Smooth muscle cell (in vitro differentiated cells): ENCODE measurements around the gene PRDX5. TPM values are rescaled to one million over a fixed set of nuclear protein-coding genes. Genes with fewer than 3 reads are reported as not detected.

Experiments
- DNase-seq: peaks from one replicate; lab custom pipeline; 2025; ENCODE audit not compliant: unreplicated experiment; lab: John Stamatoyannopoulos, UW
- H2AFZ ChIP-seq: fragments of 200-600 bp; sonication (generic); 2 replicates; pipeline ENCODE4 v1.6.0; 2016; ENCODE audit warnings: antibody characterized with exemption, low read depth, mild to moderate bottlenecking
- H3F3A ChIP-seq: fragments of 200-600 bp; sonication (generic); 2 replicates; pipeline ENCODE4 v1.6.0; 2017; ENCODE audit warnings: antibody characterized with exemption, low read depth
- H3K27ac ChIP-seq: fragments of 200-600 bp; sonication (generic); 2 replicates; pipeline ENCODE4 v1.5.1; 2016; ENCODE audit warnings: low read depth, mild to moderate bottlenecking
- H3K27me3 ChIP-seq: fragments of 200-600 bp; sonication (generic); 2 replicates; pipeline ENCODE4 v1.6.1; 2016; ENCODE audit warnings: low read depth, mild to moderate bottlenecking
- H3K36me3 ChIP-seq: fragments of 200-600 bp; sonication (generic); 2 replicates; pipeline ENCODE4 v1.5.1; 2016; ENCODE audit warnings: low read depth
- H3K4me1 ChIP-seq: fragments of 200-600 bp; sonication (generic); 2 replicates; pipeline ENCODE4 v1.5.1; 2016; ENCODE audit warnings: low read depth
- H3K4me2 ChIP-seq: fragments of 200-600 bp; sonication (generic); 2 replicates; pipeline ENCODE4 v1.6.0; 2016; ENCODE audit warnings: mild to moderate bottlenecking
- H3K4me3 ChIP-seq: fragments of 200-600 bp; sonication (generic); 2 replicates; pipeline ENCODE4 v1.5.1; 2016; ENCODE audit warnings: mild to moderate bottlenecking
- H3K79me2 ChIP-seq: fragments of 200-600 bp; sonication (generic); 2 replicates; pipeline ENCODE4 v1.6.0; 2016; ENCODE audit warnings: low read depth, mild to moderate bottlenecking
- H3K9ac ChIP-seq: fragments of 200-600 bp; sonication (generic); 2 replicates; pipeline ENCODE4 v1.6.0; 2016; ENCODE audit warnings: low read depth
- H3K9me3 ChIP-seq: fragments of 200-600 bp; sonication (generic); replicated peaks from 2 replicates; pipeline ENCODE4 v1.5.1; 2016; ENCODE audit warnings: low read depth
- H4K20me1 ChIP-seq: fragments of 200-600 bp; sonication (generic); 2 replicates; pipeline ENCODE4 v1.6.0; 2016; ENCODE audit warnings: low read depth
- WGBS: methylation state at CpG from one replicate; pipeline ENCODE4 v1.1.7; 2016; ENCODE audit warnings: low lambda C conversion rate; 5-methylcytosine and 5-hydroxymethylcytosine counted together
- polyA plus RNA-seq: library from polyadenylated mRNA; unstranded; fragments of >200 nt; fragmentation: Nextera tagmentation; extraction: Ambion mirVana; gene quantifications from 2 replicates; pipeline ENCODE4 v1.2.1, GENCODE V29; 2016
- total RNA-seq: library from RNA; depleted of rRNA; stranded (reverse); fragments of >200 nt; gene quantifications from 2 replicates; pipeline ENCODE4 v1.2.3, GENCODE V29; 2014
- TF ChIP-seq, protein P1 (sequence below): fragments of 200-600 bp; sonication (generic); IDR thresholded peaks from 2 replicates; pipeline ENCODE4 v1.5.1; 2017; ENCODE audit warnings: borderline replicate concordance, mild to moderate bottlenecking, antibody characterized with exemption; ENCODE audit not compliant: insufficient read depth, poor library complexity, severe bottlenecking

PRDX5 gene
- total RNA-seq: 169 and 209 TPM in 2 replicates
- 461 and 474 TPM in 2 replicates for polyA plus RNA-seq

- peak within 1 kb of the TSS; percentile 61 for H2AFZ ChIP-seq
- H4K20me1 ChIP-seq: no peaks in the 10 kb centered on the region
- peak within 1 kb of the TSS; percentile 95 for H3K4me3 ChIP-seq
- peak within 1 kb of the TSS; percentile 88 for H3K9ac ChIP-seq
- H3K79me2 ChIP-seq: peaks cover 6% of the 10 kb centered on the region
- peak within 1 kb of the TSS; percentile 90 for H3K4me2 ChIP-seq
- WGBS: under 1% methylated on average over 58 of the region's 61 CpGs
- H3K9me3 ChIP-seq: no peaks in the 10 kb centered on the region
- peaks cover 8% of the 10 kb centered on the region for H3K4me1 ChIP-seq
- H3K36me3 ChIP-seq: no peaks in the 10 kb centered on the region
- H3K27me3 ChIP-seq: no peaks in the 10 kb centered on the region
- TF ChIP-seq, protein P1, sequence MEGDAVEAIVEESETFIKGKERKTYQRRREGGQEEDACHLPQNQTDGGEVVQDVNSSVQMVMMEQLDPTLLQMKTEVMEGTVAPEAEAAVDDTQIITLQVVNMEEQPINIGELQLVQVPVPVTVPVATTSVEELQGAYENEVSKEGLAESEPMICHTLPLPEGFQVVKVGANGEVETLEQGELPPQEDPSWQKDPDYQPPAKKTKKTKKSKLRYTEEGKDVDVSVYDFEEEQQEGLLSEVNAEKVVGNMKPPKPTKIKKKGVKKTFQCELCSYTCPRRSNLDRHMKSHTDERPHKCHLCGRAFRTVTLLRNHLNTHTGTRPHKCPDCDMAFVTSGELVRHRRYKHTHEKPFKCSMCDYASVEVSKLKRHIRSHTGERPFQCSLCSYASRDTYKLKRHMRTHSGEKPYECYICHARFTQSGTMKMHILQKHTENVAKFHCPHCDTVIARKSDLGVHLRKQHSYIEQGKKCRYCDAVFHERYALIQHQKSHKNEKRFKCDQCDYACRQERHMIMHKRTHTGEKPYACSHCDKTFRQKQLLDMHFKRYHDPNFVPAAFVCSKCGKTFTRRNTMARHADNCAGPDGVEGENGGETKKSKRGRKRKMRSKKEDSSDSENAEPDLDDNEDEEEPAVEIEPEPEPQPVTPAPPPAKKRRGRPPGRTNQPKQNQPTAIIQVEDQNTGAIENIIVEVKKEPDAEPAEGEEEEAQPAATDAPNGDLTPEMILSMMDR: no peak
- H3F3A ChIP-seq: no peaks in the 10 kb centered on the region
- H3K27ac ChIP-seq: peak within 1 kb of the TSS; percentile 96
- DNase-seq: peak; percentile 82
Observed at GRCh38 chr11:64317961-64318765, at the start of gene PRDX5. PRDX5 (plus strand) TSS chr11:64318121; CDS start chr11:64318216, 95 bp downstream.

GRCh38 chr11:64268893-64269539 is 48.9 kb upstream of the PRDX5 start:
- H3K79me2 ChIP-seq: no peaks in the 10 kb centered on the region
- H3K36me3 ChIP-seq: no peaks in the 10 kb centered on the region
- peak overlapping the region; percentile 91 for H3K27ac ChIP-seq
- H3K9ac ChIP-seq: peak overlapping the region; percentile 85
- no peaks in the 10 kb centered on the region for H3K27me3 ChIP-seq
- H4K20me1 ChIP-seq: no peaks in the 10 kb centered on the region
- H3F3A ChIP-seq: peaks cover 12% of the 10 kb centered on the region
- WGBS: 1% methylated on average over 34 of the region's 34 CpGs
- H2AFZ ChIP-seq: peak overlapping the region; percentile 47
- H3K4me3 ChIP-seq: peak overlapping the region; percentile 62
- H3K9me3 ChIP-seq: no peaks in the 10 kb centered on the region
- TF ChIP-seq, protein P1: no peak
- H3K4me1 ChIP-seq: peaks cover 8% of the 10 kb centered on the region
- peak overlapping the region; percentile 86 for H3K4me2 ChIP-seq
- DNase-seq: no peak

DNA sequence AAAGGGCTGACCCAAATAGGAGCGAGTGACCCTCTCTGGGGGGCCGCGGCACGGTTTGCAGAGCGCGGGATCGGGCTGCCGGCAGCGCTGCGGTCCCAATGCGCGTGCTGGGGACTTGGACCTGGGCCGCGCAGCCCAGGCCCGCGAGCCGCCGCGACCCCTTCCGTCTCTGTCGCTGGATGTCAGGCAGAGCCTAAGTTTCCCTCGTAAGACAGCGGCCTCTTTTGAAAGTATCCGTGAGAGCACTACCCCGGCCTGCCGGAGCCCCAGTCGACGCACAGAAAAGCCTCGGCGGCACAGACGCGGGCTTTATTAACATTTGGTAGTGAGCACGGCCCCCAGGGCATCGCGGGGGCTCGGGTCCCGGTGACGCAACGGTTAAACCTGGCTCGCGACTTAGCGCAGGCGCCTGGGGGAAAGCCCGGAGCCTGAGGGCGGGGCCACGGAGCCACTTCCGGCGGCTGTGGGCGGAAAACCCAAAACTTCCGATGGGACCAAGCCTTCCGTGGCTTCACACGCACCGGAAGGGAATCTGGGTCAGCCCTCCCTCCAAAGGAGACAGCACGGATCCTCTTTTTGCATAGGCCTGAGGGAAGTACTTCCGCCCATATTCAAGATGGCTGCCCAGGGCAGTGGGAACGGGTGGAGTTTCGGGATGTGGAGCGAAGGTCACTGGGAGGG is 48.2 kb upstream of the PRDX5 start:
- Histone ChIP-seq H3K36me3 (no peaks in the 10 kb centered on the region), H3K9me3 (no peaks in the 10 kb centered on the region), H3K4me2 (peak overlapping the region; percentile 86), H3K4me1 (peaks cover 8% of the 10 kb centered on the region), H3K27ac (peak overlapping the region; percentile 91), H3K9ac (peak overlapping the region; percentile 85), H2AFZ (peak overlapping the region; percentile 64), H3K79me2 (no peaks in the 10 kb centered on the region), H3F3A (peaks cover 12% of the 10 kb centered on the region), H3K27me3 (no peaks in the 10 kb centered on the region), H4K20me1 (no peaks in the 10 kb centered on the region), H3K4me3 (peak overlapping the region; percentile 62)
- 2% methylated on average over 44 of the region's 58 CpGs for WGBS
- DNase-seq: peak; percentile 92
- TF ChIP-seq, protein P1: no peak
